ENCODE results near the gene RPS6KA5. TPM values are rescaled to one million over a fixed set of nuclear protein-coding genes. Genes with fewer than 3 reads are reported as not detected.
"Not testable (repeated sequence)": the region's sequence is repeated elsewhere in the genome, so short reads cannot be mapped to it uniquely, and the experiment has no call there.

Gene RPS6KA5
- total RNA-seq, 1 donor from 2014 or later: 12.8 TPM

- H3K27ac Mint-ChIP-seq: no peak overlapping the region
- peaks cover 3% of the 10 kb centered on the region for H3K4me1 Mint-ChIP-seq
- peaks cover 9% of the 10 kb centered on the region for H3K36me3 Mint-ChIP-seq
- TF ChIP-seq CTCF (IDR thresholded peaks at IDR 0.05; ENCODE audit: unreplicated experiment): no peak
- no peak for DNase-seq (ENCODE audit: low spot score in 2 of 2, unreplicated experiment in 2 of 2)
- H3K9me3 Mint-ChIP-seq: peaks cover 8% of the 10 kb centered on the region
- H3K4me3 Mint-ChIP-seq: no peak overlapping the region
- no peaks in the 10 kb centered on the region for H3K27me3 Mint-ChIP-seq (ENCODE audit: low read depth)
Measured at GRCh38 chr14:90990141-90990540, 70.3 kb downstream of the RPS6KA5 start.

- no peak for TF ChIP-seq CTCF (IDR thresholded peaks at IDR 0.05; ENCODE audit: unreplicated experiment)
- Mint-ChIP-seq H3K9me3 (no peaks in the 10 kb centered on the region), H3K36me3 (no peaks in the 10 kb centered on the region), H3K4me3 (no peak overlapping the region), H3K27me3 (ENCODE audit: low read depth) (no peaks in the 10 kb centered on the region), H3K27ac (no peak overlapping the region), H3K4me1 (peaks cover 7% of the 10 kb centered on the region)
- no peak for DNase-seq (ENCODE audit: low spot score in 2 of 2, unreplicated experiment in 2 of 2)
Measured at GRCh38 chr14:90987140-90987539, 73.3 kb downstream of the RPS6KA5 start.

- no peak for TF ChIP-seq CTCF (IDR thresholded peaks at IDR 0.05; ENCODE audit: unreplicated experiment)
- Mint-ChIP-seq H3K36me3 (no peaks in the 10 kb centered on the region), H3K4me1 (peaks cover 13% of the 10 kb centered on the region), H3K27ac (no peak overlapping the region), H3K27me3 (ENCODE audit: low read depth) (no peaks in the 10 kb centered on the region), H3K4me3 (no peak overlapping the region), H3K9me3 (no peaks in the 10 kb centered on the region)
- no peak for DNase-seq (ENCODE audit: low spot score in 2 of 2, unreplicated experiment in 2 of 2)
Measured at GRCh38 chr14:90986510-90986909, 73.9 kb downstream of the RPS6KA5 start.

- H3K36me3 Mint-ChIP-seq: no peaks in the 10 kb centered on the region
- no peak for DNase-seq (ENCODE audit: low spot score in 2 of 2, unreplicated experiment in 2 of 2)
- H3K4me1 Mint-ChIP-seq: peaks cover 14% of the 10 kb centered on the region
- no peak overlapping the region for H3K27ac Mint-ChIP-seq
- H3K4me3 Mint-ChIP-seq: no peak overlapping the region
- H3K27me3 Mint-ChIP-seq (ENCODE audit: low read depth): no peaks in the 10 kb centered on the region
- H3K9me3 Mint-ChIP-seq: no peaks in the 10 kb centered on the region
- TF ChIP-seq CTCF (IDR thresholded peaks at IDR 0.05; ENCODE audit: unreplicated experiment): no peak
Measured at GRCh38 chr14:90985601-90986242, 74.7 kb downstream of the RPS6KA5 start.

GRCh38 chr14:90983560-90983959, 76.9 kb downstream of the RPS6KA5 start:
- peaks cover 11% of the 10 kb centered on the region for H3K4me1 Mint-ChIP-seq
- H3K36me3 Mint-ChIP-seq: no peaks in the 10 kb centered on the region
- no peaks in the 10 kb centered on the region for H3K9me3 Mint-ChIP-seq
- no peak overlapping the region for H3K4me3 Mint-ChIP-seq
- H3K27me3 Mint-ChIP-seq (ENCODE audit: low read depth): no peaks in the 10 kb centered on the region
- no peak for TF ChIP-seq CTCF (IDR thresholded peaks at IDR 0.05; ENCODE audit: unreplicated experiment)
- no peak for DNase-seq (ENCODE audit: low spot score in 2 of 2, unreplicated experiment in 2 of 2)
- H3K27ac Mint-ChIP-seq: no peak overlapping the region

GRCh38 chr14:90981636-90982035, 78.8 kb downstream of the RPS6KA5 start:
- no peak overlapping the region for H3K4me3 Mint-ChIP-seq

GRCh38 chr14:90980636-90981035, 79.8 kb downstream of the RPS6KA5 start:
- not testable (repeated sequence) for H3K27ac Mint-ChIP-seq; H3K36me3 Mint-ChIP-seq; DNase-seq (ENCODE audit: low spot score in 2 of 2, unreplicated experiment in 2 of 2); H3K9me3 Mint-ChIP-seq; H3K27me3 Mint-ChIP-seq (ENCODE audit: low read depth); H3K4me3 Mint-ChIP-seq
- peaks cover 11% of the 10 kb centered on the region for H3K4me1 Mint-ChIP-seq

More at GRCh38 chr14:90981636-90982035, 78.8 kb downstream of the RPS6KA5 start:
- peak overlapping the region; percentile 47 for H3K27ac Mint-ChIP-seq
- no peak for TF ChIP-seq CTCF (IDR thresholded peaks at IDR 0.05; ENCODE audit: unreplicated experiment)
- H3K27me3 Mint-ChIP-seq (ENCODE audit: low read depth): no peaks in the 10 kb centered on the region
- H3K9me3 Mint-ChIP-seq: no peaks in the 10 kb centered on the region
- peaks cover 1% of the 10 kb centered on the region for H3K36me3 Mint-ChIP-seq
- no peak for DNase-seq (ENCODE audit: low spot score in 2 of 2, unreplicated experiment in 2 of 2)
- peaks cover 11% of the 10 kb centered on the region for H3K4me1 Mint-ChIP-seq
